Stimulated activated CD8-positive, alpha-beta memory T cell treated with anti-CD3 and anti-CD28 coated beads, Interleukin-4, amount 100 ng/mL, for 24 hours (primary cell): ENCODE results near the gene PIK3R2.
"Not testable (repeated sequence)": the region's sequence is repeated elsewhere in the genome, so short reads cannot be mapped to it uniquely, and the experiment has no call there.

ENCODE experiments used
- DNase-seq: peaks from one replicate; pipeline ENCODE4 v3.0.0-alpha.2; 2020; ENCODE audit warnings: low read depth

The PIK3R2 gene

DNA sequence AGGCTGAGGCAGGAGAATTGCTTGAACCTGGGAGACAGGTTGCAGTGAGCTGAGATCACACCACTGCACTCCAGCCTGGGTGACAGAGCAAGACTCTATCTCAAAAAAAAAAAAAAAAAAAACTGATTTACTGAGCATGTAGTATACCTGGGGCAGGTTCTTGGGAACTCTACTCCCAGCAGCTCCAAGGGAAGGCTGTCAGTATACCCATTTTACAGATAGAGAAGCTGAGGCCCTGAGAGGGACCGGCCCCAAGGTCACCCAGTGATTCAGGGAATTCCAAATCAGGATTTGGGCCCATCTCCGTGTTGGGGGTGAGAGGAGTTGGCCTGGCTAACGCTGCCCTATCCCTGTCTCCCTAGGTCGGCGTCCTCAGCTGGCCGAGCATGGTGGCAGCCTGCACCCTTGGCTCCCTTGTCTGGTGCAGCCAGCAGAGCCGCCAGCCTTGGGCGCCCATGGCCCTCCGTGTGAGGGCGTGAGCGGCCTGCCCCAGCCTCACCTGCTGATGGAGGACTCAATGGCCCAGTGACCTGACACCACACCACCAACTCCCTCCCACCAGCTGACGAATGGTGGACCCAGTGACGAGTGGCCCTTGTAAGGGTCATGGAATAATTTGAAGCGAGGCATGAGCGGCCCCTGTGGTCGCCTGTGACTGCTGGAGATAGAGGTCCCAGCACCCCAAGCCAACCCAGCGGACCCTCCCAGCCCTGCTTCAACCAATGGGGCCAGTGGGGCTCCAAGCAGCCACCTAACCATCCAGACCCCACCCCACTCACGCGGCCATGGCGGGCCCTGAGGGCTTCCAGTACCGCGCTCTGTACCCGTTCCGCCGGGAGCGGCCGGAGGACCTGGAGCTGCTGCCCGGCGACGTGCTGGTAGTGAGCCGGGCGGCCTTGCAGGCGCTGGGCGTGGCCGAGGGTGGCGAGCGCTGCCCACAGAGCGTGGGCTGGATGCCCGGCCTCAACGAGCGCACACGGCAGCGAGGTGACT, 2.4 kb downstream of the PIK3R2 start:
- no peak for DNase-seq

DNA sequence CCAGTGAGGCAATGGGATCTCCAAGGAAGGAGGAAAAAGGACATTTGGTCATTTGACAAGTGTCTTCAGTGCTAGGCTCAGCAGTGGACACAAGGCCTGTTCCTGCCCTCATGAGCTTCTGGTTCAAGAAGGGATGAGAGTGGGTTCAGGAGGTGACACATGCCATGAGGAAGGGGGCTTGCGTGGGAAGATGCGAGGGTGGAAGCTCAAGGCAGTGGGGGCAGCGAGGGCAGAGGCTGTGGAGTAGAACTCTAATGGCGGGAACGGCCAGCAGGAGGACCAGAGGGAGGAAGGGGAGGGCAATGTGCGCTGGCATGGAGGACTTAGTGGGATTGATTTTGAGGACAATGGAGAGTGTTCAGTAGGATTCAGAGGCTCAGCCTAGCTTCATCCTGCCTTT, 3.3 kb downstream of the PIK3R2 start:
- no peak for DNase-seq

DNA sequence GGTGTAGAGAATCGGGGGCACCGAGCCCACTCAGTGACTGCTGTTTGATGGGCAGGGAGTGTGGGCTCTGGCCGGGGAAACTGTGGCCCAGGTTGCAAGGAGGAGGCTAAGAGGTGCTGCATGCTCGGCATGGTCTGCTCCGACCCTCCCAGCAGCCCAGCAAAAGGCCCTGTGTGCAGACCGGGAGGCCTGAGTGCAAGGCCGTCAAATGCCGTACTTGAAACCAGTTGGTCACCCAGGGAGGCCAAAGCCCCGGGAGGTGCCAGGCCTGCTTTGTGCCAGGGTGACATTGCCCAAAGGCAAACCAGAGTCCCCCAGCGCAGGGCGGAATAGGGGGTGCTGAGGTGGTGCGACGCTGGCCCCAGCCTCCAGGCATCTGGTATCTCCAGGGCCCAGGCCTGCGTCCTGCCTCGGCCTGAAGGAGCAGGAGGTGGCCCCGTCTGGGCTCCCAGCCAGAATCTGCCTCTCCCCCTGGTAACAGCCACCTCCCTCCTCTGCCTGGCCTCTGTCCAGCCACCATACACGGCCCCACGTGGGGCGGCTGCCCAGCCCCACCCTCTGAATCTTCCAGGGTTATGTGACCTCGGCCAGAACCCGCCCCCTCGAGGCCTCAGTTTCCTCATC, 4.0 kb downstream of the PIK3R2 start:
- DNase-seq = no peak

DNA sequence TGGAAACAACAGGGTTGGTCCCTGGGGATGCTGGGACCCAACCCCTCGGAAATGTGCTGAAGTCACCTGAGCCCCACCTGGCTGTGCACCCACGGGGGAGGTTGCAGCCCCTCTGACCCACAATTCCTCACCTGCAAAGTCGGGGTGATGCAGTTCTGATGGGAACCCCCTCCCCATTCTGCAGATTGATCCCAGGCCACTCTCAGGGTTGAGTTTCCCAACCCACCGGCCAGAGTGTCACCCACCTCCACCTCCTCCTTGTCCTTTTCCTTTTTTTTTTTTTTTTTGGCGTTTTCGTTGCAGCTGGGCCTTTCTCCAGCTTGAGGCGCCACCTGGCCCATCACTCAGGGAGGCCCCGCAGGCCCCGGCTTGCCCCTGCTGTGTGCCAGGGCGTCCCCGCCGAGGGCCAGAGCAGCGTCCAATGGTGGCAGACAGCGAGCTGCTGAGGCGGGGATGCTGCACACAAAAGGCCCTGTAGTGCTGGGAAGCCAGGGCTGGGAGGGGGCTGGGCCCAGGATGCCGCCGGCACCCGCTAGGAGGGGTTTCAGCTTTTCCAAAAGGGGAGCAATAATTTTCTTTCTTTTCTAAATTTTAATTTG, 4.6 kb downstream of the PIK3R2 start:
- DNase-seq = no peak

DNA sequence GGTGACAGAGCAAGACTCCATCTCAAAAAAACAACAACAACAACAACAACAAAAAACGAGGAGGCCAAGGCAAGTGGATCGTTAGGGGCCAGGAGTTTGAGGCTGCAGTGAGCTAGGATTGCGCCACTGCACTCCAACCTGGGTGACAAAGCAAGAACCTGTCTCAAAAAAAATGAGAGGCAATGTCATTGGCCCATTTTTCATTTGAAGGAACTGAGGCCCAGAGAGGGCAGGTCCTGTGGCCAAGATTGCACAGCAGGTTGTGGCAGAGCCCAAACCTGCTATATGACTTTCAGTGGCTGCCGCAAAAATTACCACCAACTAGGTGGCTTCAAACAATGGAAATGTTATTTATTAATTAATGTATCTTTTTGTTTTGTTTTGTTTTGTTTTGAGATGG, 5.5 kb downstream of the PIK3R2 start:
- no peak for DNase-seq

DNA sequence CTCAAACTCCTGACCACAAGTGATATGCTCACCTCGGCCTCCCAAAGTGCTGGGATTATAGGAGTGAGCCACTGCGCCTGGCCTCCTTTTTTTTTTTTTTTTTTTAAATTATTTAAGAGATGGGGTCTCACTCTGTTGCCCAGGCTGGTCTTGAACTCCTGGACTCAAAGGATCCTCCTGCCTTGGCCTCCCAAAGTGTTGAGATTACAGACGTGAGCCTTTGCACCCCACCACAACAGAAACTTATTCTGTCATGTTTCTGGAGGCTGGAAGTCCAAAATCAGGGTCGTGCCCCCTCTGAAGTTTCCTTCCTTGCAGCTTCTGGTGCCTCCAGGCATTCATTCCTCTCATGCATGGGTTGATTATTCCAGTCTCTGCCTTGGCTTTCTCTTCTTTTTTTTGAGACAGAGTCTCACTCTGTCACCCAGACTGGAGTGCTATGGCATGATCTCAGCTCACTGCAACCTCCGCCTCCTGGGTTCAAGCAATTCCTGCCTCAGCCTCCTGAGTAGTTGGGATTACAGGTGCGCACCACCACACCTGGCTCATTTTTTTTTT, 6.2 kb downstream of the PIK3R2 start:
- DNase-seq = not testable (repeated sequence)

- no peak for DNase-seq
Observed at GRCh38 chr19:18159810-18160209, 6.8 kb downstream of the PIK3R2 start.

GRCh38 chr19:18160493-18160970, 7.6 kb downstream of the PIK3R2 start:
- no peak for DNase-seq

DNA sequence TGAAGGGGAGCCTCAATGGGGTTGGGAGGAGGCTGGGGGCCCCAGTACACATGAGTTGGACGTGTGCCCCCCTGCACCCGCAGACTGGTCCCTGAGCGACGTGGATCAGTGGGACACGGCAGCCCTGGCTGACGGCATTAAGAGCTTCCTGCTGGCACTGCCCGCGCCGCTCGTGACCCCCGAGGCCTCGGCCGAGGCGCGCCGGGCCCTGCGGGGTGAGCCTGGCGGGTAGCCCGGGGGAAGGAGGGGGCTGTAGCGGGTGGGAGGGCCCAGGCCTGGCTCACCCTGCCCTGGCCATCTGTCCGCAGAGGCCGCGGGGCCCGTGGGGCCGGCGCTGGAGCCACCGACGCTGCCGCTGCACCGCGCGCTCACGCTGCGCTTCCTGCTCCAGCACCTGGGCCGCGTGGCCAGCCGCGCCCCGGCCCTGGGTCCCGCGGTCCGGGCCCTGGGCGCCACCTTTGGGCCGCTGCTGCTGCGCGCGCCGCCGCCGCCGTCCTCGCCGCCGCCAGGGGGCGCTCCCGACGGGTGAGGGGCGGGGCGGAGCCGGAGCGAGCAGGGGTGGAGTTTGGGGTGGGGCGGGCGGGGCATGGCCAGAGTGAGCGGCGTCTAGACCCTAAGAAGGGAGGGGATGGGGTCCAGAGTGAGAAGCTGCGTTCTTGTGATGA, 8.1 kb downstream of the PIK3R2 start:
- DNase-seq = peak; percentile 68

DNA sequence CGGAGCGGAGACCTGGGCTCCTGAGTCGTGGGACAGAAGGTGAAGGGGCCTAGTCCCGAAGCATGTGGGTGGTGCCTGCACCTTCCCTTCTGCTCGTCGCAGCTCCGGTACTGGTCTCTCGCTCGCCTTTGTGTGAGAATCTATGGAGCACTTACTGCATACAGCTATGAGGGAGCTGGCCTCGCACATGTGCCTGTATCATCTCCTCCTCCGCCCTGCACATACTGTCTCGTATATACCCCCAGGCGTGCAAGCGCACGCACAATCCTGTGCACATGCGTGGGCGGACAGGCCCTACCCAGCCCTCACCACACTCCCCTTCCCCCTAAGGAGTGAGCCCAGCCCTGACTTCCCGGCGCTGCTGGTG, 8.7 kb downstream of the PIK3R2 start:
- DNase-seq = no peak

DNA sequence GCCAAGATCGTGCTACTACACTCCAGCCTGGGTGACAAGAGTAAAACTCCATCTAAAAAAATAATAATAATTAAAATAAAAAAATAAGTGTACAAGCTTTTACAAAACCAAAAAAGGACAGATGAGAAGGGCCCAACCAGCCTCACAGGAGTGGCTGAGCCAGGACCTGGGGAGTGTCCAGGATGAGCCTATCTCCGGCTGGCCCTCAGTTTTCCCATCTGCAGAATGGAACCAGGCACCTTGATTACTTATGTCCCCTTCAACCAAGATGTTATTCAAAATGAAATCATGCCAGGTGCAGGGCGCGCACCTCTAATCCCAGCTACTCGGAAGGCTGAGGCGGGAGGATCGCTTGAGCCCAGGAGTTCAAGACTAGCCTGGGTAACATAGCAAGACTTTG, 11.1 kb downstream of the PIK3R2 start:
- no peak for DNase-seq

DNA sequence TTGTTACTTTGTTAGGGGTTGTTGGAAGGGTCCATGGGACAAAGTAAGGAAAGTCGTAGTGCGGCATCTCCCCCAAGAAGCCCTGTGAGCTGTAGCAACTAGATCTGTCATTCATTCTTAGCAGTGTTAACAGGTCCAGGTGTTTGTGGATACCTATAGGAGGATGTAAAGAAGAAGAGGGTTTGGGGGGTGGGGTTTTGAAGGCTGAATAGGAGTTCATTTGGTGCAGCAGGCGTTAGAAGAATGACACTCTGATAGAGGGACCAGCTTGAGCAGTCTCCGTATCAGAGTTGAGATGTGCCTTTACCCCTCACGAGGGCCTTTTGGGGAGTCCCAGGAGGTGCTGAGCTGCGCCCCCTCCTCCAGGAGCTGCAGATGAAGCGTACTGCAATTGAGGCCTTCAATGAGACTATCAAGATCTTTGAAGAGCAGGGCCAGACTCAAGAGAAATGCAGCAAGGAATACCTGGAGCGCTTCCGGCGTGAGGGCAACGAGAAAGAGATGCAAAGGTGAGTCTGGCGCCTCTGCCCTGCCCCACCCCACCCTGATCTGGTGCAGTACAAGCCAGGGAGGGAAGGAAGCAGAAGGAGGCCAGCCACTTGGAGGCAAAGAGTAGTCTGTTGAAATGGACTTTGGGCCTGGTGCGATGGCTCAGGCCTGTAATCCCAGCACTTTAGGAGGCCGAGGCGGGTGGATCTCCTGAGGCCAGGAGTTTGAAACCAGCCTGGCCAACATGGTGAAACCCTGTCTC, 13.0 kb downstream of the PIK3R2 start:
- DNase-seq = no peak

GRCh38 chr19:18167011-18167410, 14.0 kb downstream of the PIK3R2 start:
- no peak for DNase-seq

DNA sequence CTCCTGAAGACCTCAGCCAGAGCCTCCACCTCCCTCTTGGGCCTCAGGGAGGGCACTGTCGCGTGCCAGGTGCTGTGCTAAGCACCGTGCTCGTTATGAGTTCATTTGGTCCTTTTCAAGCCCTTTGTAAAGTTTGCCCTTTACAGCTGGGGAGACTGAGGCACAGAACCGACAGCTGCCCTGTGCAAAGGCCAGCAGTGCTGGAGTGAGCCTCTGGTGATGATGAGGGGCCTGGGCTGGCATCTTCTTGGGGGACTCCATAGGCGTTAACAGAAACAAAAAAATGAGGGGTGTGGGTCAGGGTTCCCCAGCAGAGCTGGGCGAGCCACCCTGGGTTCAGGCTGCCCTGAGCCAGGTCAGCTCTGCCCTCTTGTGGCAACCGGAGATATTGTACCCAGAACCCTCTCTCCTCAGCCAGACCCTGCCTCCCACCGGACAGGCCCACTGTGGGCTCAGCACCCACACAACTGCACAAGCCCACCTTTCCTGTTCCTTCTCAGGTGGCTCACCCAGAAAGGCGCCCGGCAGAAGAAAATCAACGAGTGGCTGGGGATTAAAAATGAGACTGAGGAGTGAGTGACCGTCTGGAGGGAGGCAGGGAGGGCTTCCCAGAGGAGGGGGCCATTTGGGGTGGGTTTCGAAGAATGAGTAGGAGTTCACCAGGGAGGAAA, 15.1 kb downstream of the PIK3R2 start:
- no peak for DNase-seq

- DNase-seq = no peak
Observed at GRCh38 chr19:18168673-18169381, 15.9 kb downstream of the PIK3R2 start.

DNA sequence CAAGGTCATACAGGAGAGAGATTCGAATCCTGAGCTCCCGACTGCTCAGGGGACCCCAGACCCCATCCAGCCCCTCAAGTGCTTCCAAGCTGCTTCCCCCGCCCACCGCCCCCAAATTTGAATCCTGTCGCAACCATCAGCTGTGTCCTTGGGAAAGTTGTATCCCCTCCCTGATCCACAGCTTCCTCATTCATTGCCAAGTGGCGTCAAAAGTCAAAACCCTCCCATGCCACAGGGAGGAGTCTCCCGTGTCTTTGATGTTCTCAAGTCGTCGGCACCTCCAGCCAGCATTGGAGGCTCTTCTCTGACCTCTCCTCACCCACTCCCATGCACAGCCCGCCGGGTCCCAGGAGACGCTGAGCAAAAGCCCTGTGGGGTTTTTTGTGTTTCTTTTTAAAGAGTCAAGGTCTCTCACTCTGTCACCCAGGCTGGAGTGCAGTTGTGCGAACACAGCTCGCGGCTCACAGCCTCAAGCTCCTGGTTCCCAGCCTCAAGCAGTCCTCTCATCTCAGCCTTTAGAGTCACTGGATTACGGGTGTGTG, 17.8 kb downstream of the PIK3R2 start:
- no peak for DNase-seq

- no peak for DNase-seq
Observed at GRCh38 chr19:18171605-18172327, 18.8 kb downstream of the PIK3R2 start.

DNA sequence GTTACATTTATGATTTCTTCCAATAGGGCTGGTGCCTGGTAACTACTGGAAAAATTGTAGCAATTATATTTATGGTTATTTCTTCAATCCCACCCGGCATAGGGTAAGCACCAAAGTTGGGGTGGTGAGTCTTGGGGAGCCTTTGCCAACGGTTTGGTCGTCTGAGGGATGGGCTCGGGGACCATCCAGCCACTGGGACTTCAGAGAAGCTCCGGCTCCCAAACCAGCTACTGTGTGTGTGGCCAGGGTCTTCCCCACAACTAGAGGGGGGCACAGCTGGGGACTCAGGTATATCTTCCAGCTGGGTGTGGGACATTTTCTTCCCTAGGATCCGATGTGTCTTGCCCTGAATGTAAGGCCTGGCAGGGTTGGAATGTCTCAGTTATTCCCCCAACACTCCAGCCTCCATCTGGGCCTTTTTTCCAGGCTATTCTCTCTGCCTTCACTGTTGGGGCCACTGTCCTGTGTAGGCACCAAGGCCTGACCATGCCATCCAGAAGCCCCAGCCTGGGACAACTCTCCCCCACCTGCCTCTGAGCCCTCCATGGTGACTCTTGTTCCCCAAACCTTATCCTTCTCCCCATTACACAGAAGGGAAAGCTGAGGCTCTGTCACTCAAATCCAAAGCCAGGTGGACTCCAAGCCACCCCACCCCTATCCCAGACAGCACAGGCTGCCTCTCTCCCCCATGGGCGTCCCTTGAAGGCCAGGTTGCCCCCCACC, 19.5 kb downstream of the PIK3R2 start:
- DNase-seq = no peak
